HG03520 (cell line): ENCODE measurements around the gene FRZB.

Experiments used
- ATAC-seq: cut with Tn5 transposase; IDR thresholded peaks from one replicate; pipeline ENCODE4 v1.9.1; 2021; ENCODE audit warnings: mild to moderate bottlenecking, moderate library complexity; ENCODE audit not compliant: unreplicated experiment

Gene FRZB

DNA sequence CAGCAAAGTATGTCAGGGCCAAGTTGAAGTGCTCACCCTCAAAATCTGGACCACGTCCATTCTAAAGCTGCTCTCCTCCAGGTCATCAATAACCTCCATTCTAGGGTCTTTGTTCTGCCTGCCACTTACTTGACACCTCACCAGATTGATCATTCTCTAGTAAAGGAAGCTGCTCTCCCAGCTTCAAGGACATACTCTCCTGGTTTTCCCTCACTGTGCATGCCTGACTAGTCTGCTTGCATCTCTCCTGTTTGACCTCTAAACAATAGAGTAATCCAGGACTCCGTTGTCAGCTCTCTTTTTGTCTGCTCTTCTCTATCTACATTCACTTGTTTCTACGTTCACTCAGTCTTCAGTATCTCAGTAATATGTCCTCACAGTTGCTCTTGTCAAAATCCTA, 59.1 kb downstream of the FRZB start:
- no peak for ATAC-seq

- no peak for ATAC-seq
These were observed 62.3 kb downstream of the FRZB start for GRCh38 chr2:182804128-182804527.

DNA sequence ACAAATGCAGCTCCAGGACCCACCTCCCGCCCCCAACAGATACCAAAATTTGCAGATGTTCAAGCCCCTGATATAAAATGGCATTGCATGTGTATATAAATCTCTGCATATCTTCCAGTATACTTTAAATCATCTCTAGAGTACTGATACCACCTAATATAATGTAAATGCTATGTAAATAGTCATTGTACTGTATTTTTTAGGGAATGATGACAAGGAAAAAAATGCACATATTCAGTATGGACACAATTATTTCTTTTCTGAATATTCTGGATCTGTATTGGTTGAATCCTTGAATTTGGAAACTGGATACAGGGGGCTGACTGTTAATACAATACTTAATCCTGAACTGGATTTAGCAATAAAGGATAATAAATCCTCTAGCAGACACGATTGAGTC, 67.7 kb downstream of the FRZB start:
- no peak for ATAC-seq

- ATAC-seq: no peak
These were observed 74.0 kb downstream of the FRZB start for GRCh38 chr2:182792441-182792840.

DNA sequence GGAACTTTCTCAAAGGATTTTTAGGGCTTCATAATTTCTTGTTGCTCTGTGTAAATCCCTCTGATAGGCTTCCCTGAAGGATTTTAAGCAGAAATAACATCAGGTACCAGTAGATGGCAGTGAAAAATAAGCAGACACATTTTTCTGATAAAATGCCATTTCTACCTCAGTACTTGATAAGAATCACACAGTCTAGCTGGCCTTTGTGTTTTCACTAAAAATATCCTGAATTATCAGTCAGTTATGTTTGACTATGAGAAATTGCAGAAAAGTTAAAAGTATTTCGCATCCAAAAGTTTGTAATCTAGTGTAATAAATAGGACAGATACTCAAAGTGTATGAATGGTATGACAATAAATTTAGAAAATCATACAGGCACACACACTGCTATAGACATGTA, 81.7 kb downstream of the FRZB start:
- ATAC-seq: peak; percentile 63

DNA sequence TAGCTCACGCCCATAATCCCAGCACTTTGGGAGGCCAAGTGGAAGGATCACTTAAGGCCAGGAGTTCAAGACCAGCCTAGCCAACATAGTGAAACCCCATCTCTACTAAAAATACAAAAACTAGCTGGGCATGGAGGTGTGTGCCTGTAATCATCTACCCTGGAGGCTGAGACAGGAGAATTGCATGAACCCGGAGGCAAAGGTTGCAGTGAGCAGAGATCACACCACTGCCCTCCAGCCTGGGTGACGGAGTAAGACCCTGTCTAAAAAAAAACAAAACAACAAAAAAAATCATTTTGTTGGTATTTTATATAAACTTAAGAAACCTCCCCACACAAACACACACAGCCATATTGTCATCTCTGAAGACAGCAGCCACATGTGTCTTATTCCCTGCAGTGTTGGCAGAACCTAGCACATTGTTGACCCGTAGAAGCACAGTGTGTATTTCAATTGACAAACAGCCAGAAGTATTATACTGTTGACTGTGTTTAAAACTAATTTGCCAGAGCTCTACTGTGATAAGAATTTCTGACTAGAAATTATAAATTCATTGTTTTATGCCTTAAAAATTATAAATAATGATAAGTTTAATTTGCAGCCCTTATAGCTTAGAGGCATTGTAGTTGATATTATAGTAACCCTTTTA, 82.3 kb downstream of the FRZB start:
- no peak for ATAC-seq
